ENCODE results near the gene DXO. TPM values are rescaled to one million over a fixed set of nuclear protein-coding genes. Genes with fewer than 3 reads are reported as not detected.

DXO gene
- total and polyA plus RNA-seq, 2 of the 13 experiments (the other 11 are each of a cell fraction or from before 2014, with no cell fraction given): 18.6 to 26.2 TPM

DNA sequence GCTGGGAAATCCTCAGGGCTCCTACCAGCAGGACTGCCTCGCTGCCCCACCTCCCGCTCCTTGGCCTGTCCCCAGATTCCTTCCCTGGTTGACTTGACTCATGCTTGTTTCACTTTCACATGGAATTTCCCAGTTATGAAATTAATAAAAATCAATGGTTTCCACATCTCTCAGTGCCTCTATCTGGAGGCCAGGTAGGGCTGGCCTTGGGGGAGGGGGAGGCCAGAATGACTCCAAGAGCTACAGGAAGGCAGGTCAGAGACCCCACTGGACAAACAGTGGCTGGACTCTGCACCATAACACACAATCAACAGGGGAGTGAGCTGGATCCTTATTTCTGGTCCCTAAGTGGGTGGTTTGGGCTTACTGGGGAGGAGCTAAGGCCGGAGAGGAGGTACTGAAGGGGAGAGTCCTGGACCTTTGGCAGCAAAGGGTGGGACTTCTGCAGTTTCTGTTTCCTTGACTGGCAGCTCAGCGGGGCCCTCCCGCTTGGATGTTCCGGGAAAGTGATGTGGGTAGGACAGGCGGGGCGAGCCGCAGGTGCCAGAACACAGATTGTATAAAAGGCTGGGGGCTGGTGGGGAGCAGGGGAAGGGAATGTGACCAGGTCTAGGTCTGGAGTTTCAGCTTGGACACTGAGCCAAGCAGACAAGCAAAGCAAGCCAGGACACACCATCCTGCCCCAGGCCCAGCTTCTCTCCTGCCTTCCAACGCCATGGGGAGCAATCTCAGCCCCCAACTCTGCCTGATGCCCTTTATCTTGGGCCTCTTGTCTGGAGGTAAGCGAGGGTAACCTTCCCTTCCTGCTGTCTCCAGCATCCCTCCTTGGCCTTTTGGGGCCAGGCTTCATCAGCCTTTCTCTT, 26.2 kb downstream of the DXO start, which contains the start of gene CFB (continued):
- TF ChIP-seq TRAFD1 (CRISPR knock-in tag; IDR thresholded peaks at IDR 0.05; ENCODE audit: borderline replicate concordance) (0 out of 2 replicates have a peak, but pooled peaks have one; percentile 79), PCBP1 (IDR thresholded peaks at IDR 0.05; ENCODE audit: borderline replicate concordance, low read depth, low read length) (no peak), ZNF331 (CRISPR knock-in tag; IDR thresholded peaks at IDR 0.05) (peak; percentile 88; the same call in 1 of the 2 replicates), ZNF329 (CRISPR knock-in tag; IDR thresholded peaks at IDR 0.05; ENCODE audit: low read depth) (no peak), ZNF251 (CRISPR knock-in tag; IDR thresholded peaks at IDR 0.05) (0 out of 2 replicates have a peak, but pooled peaks have one; percentile 87), ZSCAN12 (CRISPR knock-in tag; IDR thresholded peaks at IDR 0.05) (no peak), FIP1L1 (IDR thresholded peaks at IDR 0.05; ENCODE audit: borderline replicate concordance, insufficient read depth, low read depth, low read length) (no peak), XRCC5 (optimal IDR thresholded peaks at IDR 0.05; ENCODE audit: low read length) (peak; percentile 94), ARID3A (IDR thresholded peaks at IDR 0.05; ENCODE audit: low read depth, low read length) (peak; percentile 100), SRSF1 (optimal IDR thresholded peaks at IDR 0.05; ENCODE audit: low read depth, low read length) (no peak), ASH2L (IDR thresholded peaks at IDR 0.05; ENCODE audit: insufficient read length, low read depth, low read length) (peak; percentile 95), ZKSCAN1 (IDR thresholded peaks at IDR 0.05; ENCODE audit: low read length) (no peak)
- TF ChIP-seq, protein P1, sequence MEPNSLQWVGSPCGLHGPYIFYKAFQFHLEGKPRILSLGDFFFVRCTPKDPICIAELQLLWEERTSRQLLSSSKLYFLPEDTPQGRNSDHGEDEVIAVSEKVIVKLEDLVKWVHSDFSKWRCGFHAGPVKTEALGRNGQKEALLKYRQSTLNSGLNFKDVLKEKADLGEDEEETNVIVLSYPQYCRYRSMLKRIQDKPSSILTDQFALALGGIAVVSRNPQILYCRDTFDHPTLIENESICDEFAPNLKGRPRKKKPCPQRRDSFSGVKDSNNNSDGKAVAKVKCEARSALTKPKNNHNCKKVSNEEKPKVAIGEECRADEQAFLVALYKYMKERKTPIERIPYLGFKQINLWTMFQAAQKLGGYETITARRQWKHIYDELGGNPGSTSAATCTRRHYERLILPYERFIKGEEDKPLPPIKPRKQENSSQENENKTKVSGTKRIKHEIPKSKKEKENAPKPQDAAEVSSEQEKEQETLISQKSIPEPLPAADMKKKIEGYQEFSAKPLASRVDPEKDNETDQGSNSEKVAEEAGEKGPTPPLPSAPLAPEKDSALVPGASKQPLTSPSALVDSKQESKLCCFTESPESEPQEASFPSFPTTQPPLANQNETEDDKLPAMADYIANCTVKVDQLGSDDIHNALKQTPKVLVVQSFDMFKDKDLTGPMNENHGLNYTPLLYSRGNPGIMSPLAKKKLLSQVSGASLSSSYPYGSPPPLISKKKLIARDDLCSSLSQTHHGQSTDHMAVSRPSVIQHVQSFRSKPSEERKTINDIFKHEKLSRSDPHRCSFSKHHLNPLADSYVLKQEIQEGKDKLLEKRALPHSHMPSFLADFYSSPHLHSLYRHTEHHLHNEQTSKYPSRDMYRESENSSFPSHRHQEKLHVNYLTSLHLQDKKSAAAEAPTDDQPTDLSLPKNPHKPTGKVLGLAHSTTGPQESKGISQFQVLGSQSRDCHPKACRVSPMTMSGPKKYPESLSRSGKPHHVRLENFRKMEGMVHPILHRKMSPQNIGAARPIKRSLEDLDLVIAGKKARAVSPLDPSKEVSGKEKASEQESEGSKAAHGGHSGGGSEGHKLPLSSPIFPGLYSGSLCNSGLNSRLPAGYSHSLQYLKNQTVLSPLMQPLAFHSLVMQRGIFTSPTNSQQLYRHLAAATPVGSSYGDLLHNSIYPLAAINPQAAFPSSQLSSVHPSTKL (CRISPR knock-in tag; IDR thresholded peaks at IDR 0.05): peak; percentile 91

Measured in HepG2 (cell line).